ENCODE data around the gene H1-8. TPM values are rescaled to one million over a fixed set of nuclear protein-coding genes. Genes with fewer than 3 reads are reported as not detected.

Gene H1-8
- total and polyA plus RNA-seq, 8 donors = not detected

- WGBS, 5 donors = 94 to 96% (median 95%) methylated on average over 18 to 20 of the region's 20 CpGs
- H3K27me3 ChIP-seq = no peaks in the 10 kb centered on the region
- TF ChIP-seq POLR2AphosphoS5 (IDR thresholded peaks at IDR 0.05) (no peak), CTCF (IDR thresholded peaks at IDR 0.05) (no peak), POLR2A (IDR thresholded peaks at IDR 0.05) (no peak), EP300 (IDR thresholded peaks at IDR 0.05) (no peak)
These were observed 10.7 kb upstream of the H1-8 start for GRCh38 chr3:129532261-129532660.

DNA sequence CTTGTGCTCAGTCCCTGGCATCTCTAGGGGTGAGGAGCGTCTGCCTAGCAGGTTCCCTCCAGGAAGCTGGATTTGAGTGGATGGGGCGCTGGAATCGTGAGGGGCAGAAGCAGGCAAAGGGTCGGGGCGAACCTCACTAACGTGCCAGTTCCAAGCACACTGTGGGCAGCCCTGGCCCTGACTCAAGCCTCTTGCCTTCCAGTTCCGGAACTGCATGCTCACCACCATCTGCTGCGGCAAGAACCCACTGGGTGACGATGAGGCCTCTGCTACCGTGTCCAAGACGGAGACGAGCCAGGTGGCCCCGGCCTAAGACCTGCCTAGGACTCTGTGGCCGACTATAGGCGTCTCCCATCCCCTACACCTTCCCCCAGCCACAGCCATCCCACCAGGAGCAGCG is 9.6 kb upstream of the H1-8 start:
- peaks cover 0 to 4% (median 2%) of the 10 kb centered on the region in 4 donors for H3K4me1 ChIP-seq
- intact Hi-C loops (cut with DNase I; ENCODE audit: low total_unique reads) = no loop called here
- H3K9me3 ChIP-seq = no peaks in the 10 kb centered on the region
- DNase-seq = no peak
- H3K27ac ChIP-seq = no peak overlapping the region
- no peaks in the 10 kb centered on the region for H3K36me3 ChIP-seq
- H3K4me3 ChIP-seq = no peak overlapping the region
- H3K27me3 ChIP-seq = no peaks in the 10 kb centered on the region
- 92 to 95% (median 93%) methylated on average over 16 of the region's 16 CpGs for WGBS, 5 donors
- no peak for TF ChIP-seq CTCF (IDR thresholded peaks at IDR 0.05)
- TF ChIP-seq EP300 (IDR thresholded peaks at IDR 0.05) = no peak
- TF ChIP-seq POLR2AphosphoS5 (IDR thresholded peaks at IDR 0.05) = no peak
- no peak for TF ChIP-seq POLR2A (IDR thresholded peaks at IDR 0.05)

More at GRCh38 chr3:129532261-129532660, 10.7 kb upstream of the H1-8 start:
- Histone ChIP-seq H3K4me1 (peaks cover 0 to 4% (median 2%) of the 10 kb centered on the region in 4 donors), H3K4me3 (no peak overlapping the region), H3K9me3 (no peaks in the 10 kb centered on the region), H3K36me3 (no peaks in the 10 kb centered on the region), H3K27ac (no peak overlapping the region)
- intact Hi-C loops (cut with DNase I; ENCODE audit: low total_unique reads) = no loop called here
- DNase-seq = no peak

- Histone ChIP-seq H3K36me3 (no peaks in the 10 kb centered on the region), H3K4me3 (no peak overlapping the region), H3K4me1 (peaks cover 0 to 4% (median 2%) of the 10 kb centered on the region in 4 donors), H3K27me3 (no peaks in the 10 kb centered on the region), H3K9me3 (no peaks in the 10 kb centered on the region), H3K27ac (no peak overlapping the region)
- TF ChIP-seq POLR2A (IDR thresholded peaks at IDR 0.05) (no peak), CTCF (IDR thresholded peaks at IDR 0.05) (no peak), EP300 (IDR thresholded peaks at IDR 0.05) (no peak), POLR2AphosphoS5 (IDR thresholded peaks at IDR 0.05) (no peak)
- 81 to 97% (median 81%) methylated on average over 4 of the region's 4 CpGs for WGBS, 5 donors
- intact Hi-C loops (cut with DNase I; ENCODE audit: low total_unique reads) = no loop called here
- DNase-seq = no peak
These were observed 8.4 kb upstream of the H1-8 start for GRCh38 chr3:129534428-129535027.

DNA sequence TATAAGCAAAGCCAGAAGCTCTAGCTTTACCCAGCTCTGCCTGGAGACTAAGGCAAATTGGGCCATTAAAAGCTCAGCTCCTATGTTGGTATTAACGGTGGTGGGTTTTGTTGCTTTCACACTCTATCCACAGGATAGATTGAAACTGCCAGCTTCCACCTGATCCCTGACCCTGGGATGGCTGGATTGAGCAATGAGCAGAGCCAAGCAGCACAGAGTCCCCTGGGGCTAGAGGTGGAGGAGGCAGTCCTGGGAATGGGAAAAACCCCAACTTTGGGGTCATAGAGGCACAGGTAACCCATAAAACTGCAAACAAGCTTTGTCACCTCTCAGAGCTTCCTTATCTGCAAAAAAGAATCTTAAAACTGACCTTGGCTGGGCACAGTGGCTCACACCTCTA is 7.9 kb upstream of the H1-8 start:
- WGBS, 5 donors = 82 to 100% (median 88%) methylated on average over 1 of the region's 1 CpG

More for the DNA sequence above, 7.9 kb upstream of the H1-8 start:
- Histone ChIP-seq H3K27ac (no peak overlapping the region), H3K36me3 (no peaks in the 10 kb centered on the region), H3K27me3 (no peaks in the 10 kb centered on the region), H3K9me3 (no peaks in the 10 kb centered on the region), H3K4me1 (peaks cover 0 to under 1% (median 0%) of the 10 kb centered on the region in 4 donors), H3K4me3 (no peak overlapping the region)
- intact Hi-C loops (cut with DNase I; ENCODE audit: low total_unique reads) = no loop called here
- no peak for DNase-seq
- TF ChIP-seq CTCF (IDR thresholded peaks at IDR 0.05) (no peak), EP300 (IDR thresholded peaks at IDR 0.05) (no peak), POLR2AphosphoS5 (IDR thresholded peaks at IDR 0.05) (no peak), POLR2A (IDR thresholded peaks at IDR 0.05) (no peak)
